Measurements from ENCODE around the gene HES5. TPM values are rescaled to one million over a fixed set of nuclear protein-coding genes. Genes with fewer than 3 reads are reported as not detected.

The HES5 gene
- total and polyA plus RNA-seq, 2 of the 13 experiments (the other 11 are each of a cell fraction or from before 2014, with no cell fraction given), result not detected

GRCh38 chr1:2543543-2544092 lies 13.6 kb upstream of the HES5 start (continued):
- TF ChIP-seq ZNF318 (CRISPR knock-in tag; IDR thresholded peaks at IDR 0.05), result no peak
- no peak for TF ChIP-seq ZHX2 (IDR thresholded peaks at IDR 0.05; ENCODE audit: low read depth)
- no peak for TF ChIP-seq ZHX2 (CRISPR knock-in tag; IDR thresholded peaks at IDR 0.05; ENCODE audit: borderline replicate concordance)
- TF ChIP-seq RBAK (CRISPR knock-in tag; IDR thresholded peaks at IDR 0.05), result no peak
- no peak for TF ChIP-seq ZC3H4 (CRISPR knock-in tag; IDR thresholded peaks at IDR 0.05; ENCODE audit: borderline replicate concordance)
- TF ChIP-seq ZNF530 (CRISPR knock-in tag; IDR thresholded peaks at IDR 0.05; ENCODE audit: low read depth), result no peak
- TF ChIP-seq ZNF30 (CRISPR knock-in tag; IDR thresholded peaks at IDR 0.05), result no peak
- peak; percentile 47; the same call in 1 of the 2 replicates for TF ChIP-seq HNRNPL (IDR thresholded peaks at IDR 0.05; ENCODE audit: low read depth, low read length)
- TF ChIP-seq PRDM4 (CRISPR knock-in tag; IDR thresholded peaks at IDR 0.05; ENCODE audit: borderline replicate concordance), result no peak
- 0 out of 2 replicates have a peak, but pooled peaks have one; percentile 11 for TF ChIP-seq DMAP1 (CRISPR knock-in tag; IDR thresholded peaks at IDR 0.05)
- no peak for TF ChIP-seq ZNF749 (CRISPR knock-in tag; IDR thresholded peaks at IDR 0.05; ENCODE audit: borderline replicate concordance)
- no peak for TF ChIP-seq ZNF333 (CRISPR knock-in tag; IDR thresholded peaks at IDR 0.05; ENCODE audit: borderline replicate concordance)
- no peak for TF ChIP-seq ZNF776 (CRISPR knock-in tag; IDR thresholded peaks at IDR 0.05)

Data from HepG2 (cell line).